Activated naive CD4-positive, alpha-beta T cell (primary cell): ENCODE results near the gene SUCLG1.
"Not testable (repeated sequence)": the region's sequence is repeated elsewhere in the genome, so short reads cannot be mapped to it uniquely, and the experiment has no call there.

ENCODE experiments used
- DNase-seq, 4 experiments: peaks; one replicate each; lab custom pipeline; 2025; lab: John Stamatoyannopoulos, UW

Gene SUCLG1

GRCh38 chr2:84421197-84421596 lies 37.9 kb downstream of the SUCLG1 start:
- no peak for DNase-seq

GRCh38 chr2:84417453-84418145 lies 41.5 kb downstream of the SUCLG1 start:
- no peak for DNase-seq

- no peak for DNase-seq
Measured at GRCh38 chr2:84409531-84409930, 49.5 kb downstream of the SUCLG1 start.

- not testable (repeated sequence) for DNase-seq
Measured at GRCh38 chr2:84402111-84402510, 57.0 kb downstream of the SUCLG1 start.

- DNase-seq: not testable (repeated sequence)
Measured at GRCh38 chr2:84399839-84400238, 59.2 kb downstream of the SUCLG1 start.

- DNase-seq: no peak
Measured at GRCh38 chr2:84395820-84396219, 63.3 kb downstream of the SUCLG1 start.

- no peak for DNase-seq
Measured at GRCh38 chr2:84394628-84395027, 64.5 kb downstream of the SUCLG1 start.

- no peak for DNase-seq
Measured at GRCh38 chr2:84393829-84394228, 65.3 kb downstream of the SUCLG1 start.

GRCh38 chr2:84389794-84390193 lies 69.3 kb downstream of the SUCLG1 start:
- no peak for DNase-seq

- DNase-seq: no peak
Measured at GRCh38 chr2:84388921-84389490, 70.1 kb downstream of the SUCLG1 start.

GRCh38 chr2:84388133-84388532 lies 70.9 kb downstream of the SUCLG1 start:
- no peak for DNase-seq

- DNase-seq: no peak
Measured at GRCh38 chr2:84386336-84387040, 72.6 kb downstream of the SUCLG1 start.

- DNase-seq: no peak
Measured at GRCh38 chr2:84383271-84383670, 75.8 kb downstream of the SUCLG1 start.

GRCh38 chr2:84380875-84381274 lies 78.2 kb downstream of the SUCLG1 start:
- no peak for DNase-seq

- DNase-seq: no peak
Measured at GRCh38 chr2:84378960-84379359, 80.1 kb downstream of the SUCLG1 start.

- DNase-seq: no peak
Measured at GRCh38 chr2:84375020-84375419, 84.1 kb downstream of the SUCLG1 start.

- no peak for DNase-seq
Measured at GRCh38 chr2:84373866-84374265, 85.2 kb downstream of the SUCLG1 start.
